ENCODE results near the gene DAPK3.
"Not testable (repeated sequence)": the region's sequence is repeated elsewhere in the genome, so short reads cannot be mapped to it uniquely, and the experiment has no call there.

DAPK3 gene

GRCh38 chr19:3952755-3953276, 18.1 kb downstream of the DAPK3 start:
- DNase-seq, result not testable (repeated sequence)

DNA sequence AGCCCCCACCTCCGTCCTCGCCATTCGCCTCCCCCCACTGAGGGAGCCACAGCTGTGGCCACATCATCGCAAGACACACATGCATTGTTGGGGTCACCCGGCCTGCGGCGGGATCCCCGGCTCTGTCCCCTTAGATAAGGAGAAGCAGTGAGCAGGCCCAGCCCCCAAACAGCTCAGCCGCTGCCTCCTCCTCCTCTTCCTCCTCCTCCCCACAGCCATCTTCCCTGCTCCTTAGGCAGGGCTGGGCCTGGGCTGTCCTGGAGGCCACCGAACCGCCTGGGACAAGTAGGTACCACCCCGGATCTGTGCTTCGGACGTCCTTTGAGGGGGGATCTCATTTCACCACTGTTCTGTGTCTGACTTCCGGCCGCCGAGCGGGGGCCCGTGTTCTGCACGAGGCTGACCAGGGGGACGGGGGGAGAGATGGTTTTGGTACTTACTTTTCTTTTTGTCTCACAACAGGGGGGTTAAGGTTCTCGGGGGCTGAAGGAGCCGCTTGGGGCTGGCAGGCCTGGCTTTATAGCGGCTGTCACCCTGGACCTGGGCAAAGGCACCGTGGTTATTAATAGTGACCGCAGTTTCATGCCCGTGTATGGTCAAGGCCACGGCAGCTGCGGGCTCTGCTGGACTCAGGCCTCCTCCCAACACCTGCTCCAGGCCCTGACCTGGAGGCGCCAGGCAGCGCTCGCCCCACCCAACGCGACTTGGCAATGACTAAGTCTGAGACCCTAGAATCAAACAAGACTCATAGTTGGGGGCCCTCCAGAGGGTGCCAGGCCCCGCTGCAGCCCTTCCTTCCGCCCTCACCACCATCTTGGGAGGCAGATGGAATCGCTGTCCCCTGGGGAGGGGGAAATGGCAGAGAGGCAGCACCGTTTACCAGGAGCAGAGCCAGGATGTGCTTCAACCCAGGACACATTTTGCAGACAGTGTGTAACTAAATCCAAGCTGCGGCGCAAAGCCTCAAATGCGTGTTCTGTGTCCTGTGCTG, 19.7 kb downstream of the DAPK3 start:
- DNase-seq, result peak in 1 of 3 donors; percentile 40

DNA sequence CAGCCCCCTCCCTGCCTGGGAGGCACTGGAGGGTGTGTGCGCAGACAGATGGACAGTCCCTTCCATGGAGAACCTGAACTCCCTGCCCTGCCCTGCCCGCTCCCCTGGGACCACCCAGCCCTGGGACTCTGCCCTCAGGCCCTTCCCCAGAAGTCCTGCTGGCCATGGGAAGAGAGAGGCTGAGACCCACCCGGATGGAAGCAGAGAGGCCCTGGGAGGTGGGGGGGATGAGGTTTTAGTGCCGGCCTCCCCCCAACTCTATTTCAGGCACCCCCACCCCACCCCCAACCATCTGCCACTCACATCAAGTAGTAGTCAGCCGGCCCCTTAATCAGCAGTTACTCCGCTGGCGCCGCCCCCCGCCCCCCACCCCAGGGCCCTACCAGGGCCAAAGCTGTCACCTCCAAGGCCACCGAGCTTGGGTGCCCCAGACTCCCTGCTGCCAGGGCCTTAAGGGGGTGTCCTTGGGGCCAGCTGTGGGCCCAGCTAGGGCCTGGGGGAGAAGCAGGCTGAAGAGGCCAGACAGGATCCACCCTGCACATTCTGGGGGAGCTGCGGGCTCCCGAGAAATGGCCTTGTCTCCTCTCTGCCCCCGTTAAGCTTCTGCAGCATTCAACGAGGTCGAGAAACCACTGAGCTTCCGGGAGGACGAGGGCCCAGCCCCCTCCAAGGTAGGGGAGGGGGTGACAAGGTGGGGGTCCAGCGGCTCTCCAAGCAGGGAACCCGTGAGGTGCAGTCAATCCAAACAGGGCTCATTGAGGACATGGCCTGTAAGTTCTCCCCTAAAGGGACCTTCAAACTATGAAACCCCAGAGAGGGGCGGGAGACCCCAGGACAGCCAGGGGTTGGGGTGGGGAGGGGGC, 20.7 kb downstream of the DAPK3 start:
- DNase-seq, result no peak

GRCh38 chr19:3949294-3949693, 21.6 kb downstream of the DAPK3 start:
- DNase-seq, result no peak

GRCh38 chr19:3947316-3947933, 23.5 kb downstream of the DAPK3 start:
- DNase-seq, result not testable (repeated sequence)

DNA sequence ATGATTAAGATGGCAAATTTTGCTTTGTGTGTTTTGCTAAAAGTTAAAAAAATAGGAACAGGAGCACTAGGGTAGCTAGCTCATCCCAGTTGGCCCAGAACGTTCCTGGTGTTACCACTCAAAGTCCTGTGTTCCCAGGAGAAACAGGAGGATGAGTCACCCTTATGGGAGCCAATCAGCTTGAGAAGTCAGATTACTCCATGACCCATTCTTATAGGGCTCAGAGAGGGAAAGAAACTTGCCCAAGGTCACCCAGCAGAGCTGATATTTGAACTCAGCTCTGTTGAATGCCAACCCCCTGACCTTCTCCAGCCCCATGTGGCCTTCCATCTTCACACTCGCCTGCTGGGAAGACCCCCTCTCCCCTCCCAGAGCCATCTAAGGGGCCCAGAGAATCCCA, 25.1 kb downstream of the DAPK3 start:
- no peak for DNase-seq

- peak in 1 of 3 donors; percentile 5 for DNase-seq
These were observed 26.7 kb downstream of the DAPK3 start for GRCh38 chr19:3944018-3944721.

DNA sequence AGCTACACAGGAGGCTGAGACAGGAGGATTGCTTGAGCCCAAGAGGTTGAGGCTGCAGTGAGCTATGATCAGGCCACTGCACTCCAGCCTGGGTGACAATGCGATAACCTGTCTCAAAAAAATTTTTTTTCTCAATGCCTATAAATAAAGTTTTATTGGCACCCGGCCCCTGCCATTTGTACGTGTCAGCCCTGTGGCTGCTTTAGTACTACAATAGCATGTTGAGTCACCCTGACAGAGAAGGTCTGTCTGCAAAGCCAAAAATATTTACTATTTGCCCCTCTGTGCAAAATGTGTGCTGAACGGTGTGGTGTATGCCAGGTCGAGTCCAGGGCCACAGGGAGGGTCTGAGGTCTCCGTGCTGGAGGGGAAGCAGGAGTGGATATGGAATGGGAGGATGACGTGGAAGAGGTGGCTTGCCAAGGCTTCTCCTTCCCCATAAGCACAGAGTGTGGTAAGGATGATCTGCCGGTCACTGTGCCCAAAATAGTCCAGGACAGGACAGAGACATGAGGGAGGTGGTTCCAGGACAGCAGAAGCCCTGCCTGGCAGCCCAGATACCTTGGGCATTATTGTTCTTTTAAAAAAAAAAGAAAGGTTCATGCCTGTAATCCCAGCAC, 28.0 kb downstream of the DAPK3 start:
- DNase-seq, result peak in 1 of 3 donors; percentile 6

DNA sequence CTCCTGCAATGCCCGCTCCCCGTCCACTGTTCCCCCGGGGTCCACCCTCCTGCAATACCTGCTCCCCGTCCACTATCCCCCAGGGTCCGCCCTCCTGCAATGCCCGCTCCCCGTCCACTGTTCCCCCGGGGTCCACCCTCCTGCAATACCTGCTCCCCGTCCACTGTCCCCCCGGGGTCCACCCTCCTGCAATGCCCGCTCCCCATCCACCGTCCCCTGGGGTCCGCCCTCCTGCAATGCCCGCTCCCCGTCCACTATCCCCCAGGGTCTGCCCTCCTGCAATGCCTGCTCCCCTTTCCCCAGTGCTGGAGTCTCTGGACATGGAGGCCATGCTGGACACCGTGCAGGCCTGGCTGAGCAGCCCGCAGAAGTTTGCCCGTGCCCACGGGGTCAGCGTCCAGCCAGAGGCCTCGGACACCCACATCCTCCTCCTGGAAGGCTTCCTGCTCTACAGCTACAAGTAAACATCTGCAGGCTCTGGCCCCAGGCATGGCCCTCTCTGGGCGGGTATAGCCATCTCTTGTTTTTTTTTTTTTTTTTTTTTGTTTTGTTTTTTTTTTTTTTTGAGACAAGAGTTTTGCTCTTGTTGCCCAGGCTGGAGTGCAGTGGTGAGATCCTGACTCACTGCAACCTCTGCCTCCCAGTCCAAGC, 32.5 kb downstream of the DAPK3 start:
- not testable (repeated sequence) for DNase-seq

- no peak for DNase-seq
These were observed 34.1 kb downstream of the DAPK3 start for GRCh38 chr19:3936506-3937442.

DNA sequence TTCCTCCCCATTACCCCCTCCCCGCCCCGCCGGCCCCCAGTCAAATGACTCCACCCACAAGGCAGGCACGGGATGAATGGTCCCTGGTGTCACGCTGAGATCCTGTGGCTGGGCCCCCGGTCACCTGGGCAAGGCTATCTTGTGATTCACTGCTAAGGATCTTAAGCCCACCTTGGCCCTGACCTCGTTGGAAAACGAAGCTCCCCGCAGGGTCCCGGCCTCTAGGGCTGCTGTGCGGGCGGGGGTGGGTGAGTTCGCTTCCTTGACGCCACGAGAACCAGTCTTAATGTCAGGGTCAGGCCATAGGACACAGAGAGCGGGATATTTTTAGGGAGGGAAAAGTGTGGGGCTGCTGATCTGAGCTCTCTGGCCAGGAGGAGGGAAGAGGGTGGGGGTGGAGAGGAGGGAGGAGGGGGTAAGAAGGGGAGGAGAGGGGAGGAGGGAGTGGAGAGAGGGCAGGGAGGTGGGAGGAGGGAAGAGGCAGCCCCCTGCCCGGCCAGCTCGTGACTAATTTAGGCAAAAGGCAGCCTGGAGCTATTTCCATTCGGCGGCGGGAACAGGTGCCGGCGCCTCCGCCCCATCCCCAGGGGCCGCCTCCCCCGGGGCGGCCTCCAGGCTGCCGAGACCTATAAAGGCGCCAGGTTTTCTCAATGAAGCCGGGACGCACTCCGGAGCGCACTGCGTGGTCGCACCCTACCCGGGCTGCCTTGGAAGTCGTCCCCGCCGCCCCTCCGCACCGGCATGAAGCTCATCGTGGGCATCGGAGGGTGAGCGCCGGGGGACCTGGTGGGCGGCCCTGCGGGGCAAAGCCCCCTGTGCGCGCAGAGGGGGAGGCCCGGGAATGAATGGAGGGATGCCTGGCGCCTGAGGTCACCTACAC, 37.7 kb downstream of the DAPK3 start, which contains the start of gene NMRK2:
TSS of gene NMRK2 (plus strand) at position 139 of the 880 bp plus-strand sequence. CDS start at position 742, 603 bp downstream.
- DNase-seq, result peak in 2 of 3 donors; percentile 6 to 20

DNA sequence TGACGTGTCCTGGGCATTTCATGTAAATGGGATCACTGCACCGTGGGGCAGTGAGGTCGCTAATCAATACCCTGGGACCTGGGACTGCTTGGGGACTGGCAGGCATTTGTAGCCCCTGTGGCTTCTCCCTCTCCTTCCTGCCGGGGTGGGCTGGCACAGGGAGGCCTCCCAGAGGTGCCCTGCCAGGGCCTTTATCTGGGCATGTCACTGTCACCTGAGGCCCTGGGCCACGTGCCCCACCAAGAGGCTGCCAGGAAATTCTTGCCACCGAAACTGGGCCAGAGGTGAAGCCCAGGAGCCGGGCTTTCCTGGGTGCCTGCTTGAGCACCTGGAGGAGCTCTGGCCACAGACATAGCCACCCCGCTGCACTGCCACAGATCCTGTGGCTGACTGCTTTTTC, 39.9 kb downstream of the DAPK3 start:
- no peak for DNase-seq

GRCh38 chr19:3923912-3924311, 47.0 kb downstream of the DAPK3 start:
- DNase-seq, result no peak

GRCh38 chr19:3923096-3923758, 47.7 kb downstream of the DAPK3 start:
- DNase-seq, result no peak

GRCh38 chr19:3919793-3920192, 51.1 kb downstream of the DAPK3 start:
- DNase-seq, result no peak

DNA sequence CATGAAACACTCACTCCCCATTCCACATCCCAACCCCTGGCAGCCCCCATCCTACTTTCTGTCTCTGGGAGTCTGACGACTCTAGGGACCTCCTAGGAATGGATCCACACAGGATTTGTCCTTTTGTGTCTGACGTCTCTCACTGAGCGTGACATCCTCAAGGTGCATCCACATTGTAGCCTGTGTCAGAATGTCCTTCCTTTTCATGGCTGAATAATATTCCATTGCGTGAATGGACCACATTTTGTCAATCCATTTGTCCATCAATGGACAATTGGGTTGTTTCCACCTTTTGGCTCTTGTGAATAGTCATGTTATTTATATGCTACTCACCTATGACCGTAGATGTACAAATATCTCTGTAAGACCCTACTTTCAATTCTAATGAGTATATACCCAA, 54.9 kb downstream of the DAPK3 start:
- no peak for DNase-seq

DNA sequence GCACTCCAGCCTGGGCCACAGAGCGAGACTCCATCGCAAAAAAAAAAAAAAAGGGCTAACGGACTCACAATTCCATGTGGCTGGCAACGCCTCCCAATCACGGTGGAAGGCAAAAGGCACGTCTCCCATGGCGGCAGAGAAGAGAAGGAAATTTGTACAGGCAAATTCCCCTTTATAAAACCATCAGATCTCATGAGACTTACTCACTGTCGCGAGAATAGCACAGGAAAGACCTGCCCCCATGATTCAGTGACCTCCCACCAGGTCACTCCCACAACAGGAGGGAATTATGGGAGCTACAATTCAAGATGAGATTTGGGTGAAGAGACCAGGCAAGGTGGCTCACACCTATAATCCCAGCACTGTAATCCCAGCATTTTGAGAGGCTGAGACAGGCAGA, 56.7 kb downstream of the DAPK3 start:
- peak in 2 of 3 donors; percentile 6 to 10 for DNase-seq

GRCh38 chr19:3910105-3910504, 60.8 kb downstream of the DAPK3 start:
- DNase-seq, result no peak
